ENCODE data around the gene CRACR2A.

CRACR2A gene

GRCh38 chr12:3641428-3642018 lies 111.4 kb downstream of the CRACR2A start:
- no peak for TF ChIP-seq CTCF (IDR thresholded peaks at IDR 0.05; ENCODE audit: low read length, missing control alignments)
- DNase-seq (ENCODE audit: low read depth): peak; percentile 44
- H3K4me3 ChIP-seq (replicated peaks; ENCODE audit: low read depth, low read length): no peak overlapping the region

- no peak for DNase-seq (ENCODE audit: low read depth)
- no peak overlapping the region for H3K4me3 ChIP-seq (replicated peaks; ENCODE audit: low read depth, low read length)
- no peak for TF ChIP-seq CTCF (IDR thresholded peaks at IDR 0.05; ENCODE audit: low read length, missing control alignments)
These were observed 116.6 kb downstream of the CRACR2A start for GRCh38 chr12:3636328-3636727.

GRCh38 chr12:3634348-3634747 lies 118.6 kb downstream of the CRACR2A start:
- H3K4me3 ChIP-seq (replicated peaks; ENCODE audit: low read depth, low read length): no peak overlapping the region
- DNase-seq (ENCODE audit: low read depth): no peak
- TF ChIP-seq CTCF (IDR thresholded peaks at IDR 0.05; ENCODE audit: low read length, missing control alignments): no peak

GRCh38 chr12:3633396-3633795 lies 119.5 kb downstream of the CRACR2A start:
- no peak for DNase-seq (ENCODE audit: low read depth)
- no peak overlapping the region for H3K4me3 ChIP-seq (replicated peaks; ENCODE audit: low read depth, low read length)
- TF ChIP-seq CTCF (IDR thresholded peaks at IDR 0.05; ENCODE audit: low read length, missing control alignments): no peak

- TF ChIP-seq CTCF (IDR thresholded peaks at IDR 0.05; ENCODE audit: low read length, missing control alignments): no peak
- DNase-seq (ENCODE audit: low read depth): no peak
- no peak overlapping the region for H3K4me3 ChIP-seq (replicated peaks; ENCODE audit: low read depth, low read length)
These were observed 120.2 kb downstream of the CRACR2A start for GRCh38 chr12:3632754-3633153.

GRCh38 chr12:3632256-3632655 lies 120.7 kb downstream of the CRACR2A start:
- TF ChIP-seq CTCF (IDR thresholded peaks at IDR 0.05; ENCODE audit: low read length, missing control alignments): no peak
- DNase-seq (ENCODE audit: low read depth): no peak
- no peak overlapping the region for H3K4me3 ChIP-seq (replicated peaks; ENCODE audit: low read depth, low read length)

GRCh38 chr12:3631759-3632158 lies 121.2 kb downstream of the CRACR2A start:
- TF ChIP-seq CTCF (IDR thresholded peaks at IDR 0.05; ENCODE audit: low read length, missing control alignments): no peak
- no peak for DNase-seq (ENCODE audit: low read depth)
- H3K4me3 ChIP-seq (replicated peaks; ENCODE audit: low read depth, low read length): no peak overlapping the region
